Measurements from ENCODE around the gene ZDHHC18.
"Not testable (repeated sequence)": the region's sequence is repeated elsewhere in the genome, so short reads cannot be mapped to it uniquely, and the experiment has no call there.

- TF ChIP-seq POLR2A (IDR thresholded peaks at IDR 0.05; ENCODE audit: low read depth, low read length); POLR2AphosphoS5 (IDR thresholded peaks at IDR 0.05; ENCODE audit: low read depth, low read length); TAF1 (IDR thresholded peaks at IDR 0.05; ENCODE audit: borderline replicate concordance, low read depth, low read length): not testable (repeated sequence)
These were observed 46.6 kb downstream of the ZDHHC18 start for GRCh38 chr1:26873097-26873496.
